ENCODE results near the gene TAF3.

TAF3 gene

GRCh38 chr10:7917736-7918135 lies 99.4 kb downstream of the TAF3 start:
- Histone ChIP-seq H3K9me3 (ENCODE audit: insufficient read depth, low read length) (no peaks in the 10 kb centered on the region), H3K9ac (ENCODE audit: low read length) (no peak overlapping the region), H2AFZ (ENCODE audit: low read depth, low read length, severe bottlenecking) (no peak overlapping the region), H3K9me2 (replicated peaks; ENCODE audit: insufficient read depth, low read length) (no peaks in the 10 kb centered on the region), H3K27ac (ENCODE audit: low read depth, low read length) (no peak overlapping the region), H3K4me3 (ENCODE audit: insufficient read depth, low read length, poor library complexity, severe bottlenecking) (no peak overlapping the region), H4K20me1 (ENCODE audit: low read depth, low read length) (0 out of 2 replicates have a peak, but pooled peaks cover 15% of the 10 kb centered on the region), H3K4me2 (ENCODE audit: low read depth, low read length, poor library complexity, severe bottlenecking) (no peak overlapping the region), H3K27me3 (ENCODE audit: low read length) (no peaks in the 10 kb centered on the region), H3F3A (ENCODE audit: insufficient read depth) (no peaks in the 10 kb centered on the region), H3K36me3 (ENCODE audit: low read length) (no peaks in the 10 kb centered on the region), H3K79me2 (ENCODE audit: insufficient read depth, low read length) (peaks cover 6% of the 10 kb centered on the region; the same call in 1 of the 2 replicates)
- TF ChIP-seq EZH2phosphoT487 (conservative IDR thresholded peaks at IDR 0.05; ENCODE audit: low read length) (no peak), CTCF (IDR thresholded peaks at IDR 0.05; ENCODE audit: insufficient read depth, low read length, poor library complexity, severe bottlenecking) (no peak)

GRCh38 chr10:7922707-7923106 lies 104.4 kb downstream of the TAF3 start:
- H3K27ac ChIP-seq (ENCODE audit: low read depth, low read length), result no peak overlapping the region
- no peak overlapping the region for H3K4me3 ChIP-seq (ENCODE audit: insufficient read depth, low read length, poor library complexity, severe bottlenecking)
- H3K9me2 ChIP-seq (replicated peaks; ENCODE audit: insufficient read depth, low read length), result no peaks in the 10 kb centered on the region
- H3K4me2 ChIP-seq (ENCODE audit: low read depth, low read length, poor library complexity, severe bottlenecking), result no peak overlapping the region
- H3F3A ChIP-seq (ENCODE audit: insufficient read depth), result no peaks in the 10 kb centered on the region
- H3K27me3 ChIP-seq (ENCODE audit: low read length), result no peaks in the 10 kb centered on the region
- TF ChIP-seq CTCF (IDR thresholded peaks at IDR 0.05; ENCODE audit: insufficient read depth, low read length, poor library complexity, severe bottlenecking), result no peak
- no peak for TF ChIP-seq EZH2phosphoT487 (conservative IDR thresholded peaks at IDR 0.05; ENCODE audit: low read length)
- no peak overlapping the region for H3K9ac ChIP-seq (ENCODE audit: low read length)
- no peaks in the 10 kb centered on the region for H3K36me3 ChIP-seq (ENCODE audit: low read length)
- no peaks in the 10 kb centered on the region for H3K9me3 ChIP-seq (ENCODE audit: insufficient read depth, low read length)
- H3K79me2 ChIP-seq (ENCODE audit: insufficient read depth, low read length), result peaks cover 6% of the 10 kb centered on the region; the same call in 1 of the 2 replicates
- peaks cover 9% of the 10 kb centered on the region; the same call in 1 of the 2 replicates for H4K20me1 ChIP-seq (ENCODE audit: low read depth, low read length)
- no peak overlapping the region for H2AFZ ChIP-seq (ENCODE audit: low read depth, low read length, severe bottlenecking)

- Histone ChIP-seq H4K20me1 (ENCODE audit: low read depth, low read length) (no peaks in the 10 kb centered on the region; the same call in 1 of the 2 replicates), H3K9me3 (ENCODE audit: insufficient read depth, low read length) (no peaks in the 10 kb centered on the region)
Observed at GRCh38 chr10:7928536-7928935, 110.2 kb downstream of the TAF3 start.

More at GRCh38 chr10:7928536-7928935, 110.2 kb downstream of the TAF3 start:
- TF ChIP-seq EZH2phosphoT487 (conservative IDR thresholded peaks at IDR 0.05; ENCODE audit: low read length) (no peak), CTCF (IDR thresholded peaks at IDR 0.05; ENCODE audit: insufficient read depth, low read length, poor library complexity, severe bottlenecking) (no peak)
- Histone ChIP-seq H3K9ac (ENCODE audit: low read length) (no peak overlapping the region), H3K4me2 (ENCODE audit: low read depth, low read length, poor library complexity, severe bottlenecking) (no peak overlapping the region), H3K79me2 (ENCODE audit: insufficient read depth, low read length) (no peaks in the 10 kb centered on the region; the same call in 1 of the 2 replicates), H3F3A (ENCODE audit: insufficient read depth) (no peaks in the 10 kb centered on the region), H3K9me2 (replicated peaks; ENCODE audit: insufficient read depth, low read length) (no peaks in the 10 kb centered on the region), H3K36me3 (ENCODE audit: low read length) (no peaks in the 10 kb centered on the region), H3K4me3 (ENCODE audit: insufficient read depth, low read length, poor library complexity, severe bottlenecking) (no peak overlapping the region), H2AFZ (ENCODE audit: low read depth, low read length, severe bottlenecking) (no peak overlapping the region), H3K27me3 (ENCODE audit: low read length) (no peaks in the 10 kb centered on the region), H3K27ac (ENCODE audit: low read depth, low read length) (no peak overlapping the region)

All from SU-DHL-6 (cell line).